Glutamatergic neuron (in vitro differentiated cells): ENCODE measurements around the gene OR2H2. TPM values are rescaled to one million over a fixed set of nuclear protein-coding genes. Genes with fewer than 3 reads are reported as not detected.

Source experiments
- DNase-seq: peaks from one replicate; pipeline ENCODE4 v3.0.0; 2022
- H3K27ac Mint-ChIP-seq: one replicate; pipeline ENCODE4 v1.8.0; 2020; ENCODE audit warnings: mild to moderate bottlenecking, mixed read lengths, inconsistent platforms; ENCODE audit not compliant: unreplicated experiment
- H3K27me3 Mint-ChIP-seq: one replicate; pipeline ENCODE4 v1.8.0; 2020; ENCODE audit warnings: mild to moderate bottlenecking, moderate library complexity, mixed read lengths, inconsistent platforms; ENCODE audit not compliant: unreplicated experiment
- H3K36me3 Mint-ChIP-seq: one replicate; pipeline ENCODE4 v1.8.0; 2020; ENCODE audit warnings: mild to moderate bottlenecking, mixed read lengths, inconsistent platforms; ENCODE audit not compliant: unreplicated experiment
- H3K4me1 Mint-ChIP-seq: one replicate; pipeline ENCODE4 v1.8.0; 2020; ENCODE audit warnings: mild to moderate bottlenecking, low read depth, mixed read lengths, inconsistent platforms; ENCODE audit not compliant: unreplicated experiment
- H3K4me3 Mint-ChIP-seq: one replicate; pipeline ENCODE4 v1.8.0; 2020; ENCODE audit warnings: mild to moderate bottlenecking, mixed read lengths, inconsistent platforms; ENCODE audit not compliant: unreplicated experiment
- H3K9me3 Mint-ChIP-seq: one replicate; pipeline ENCODE4 v1.8.0; 2020; ENCODE audit warnings: mild to moderate bottlenecking, moderate library complexity, mixed read lengths, inconsistent platforms; ENCODE audit not compliant: unreplicated experiment
- total RNA-seq: library from RNA; stranded (reverse); fragmentation: NEBNext Ultra II Directional; extraction: Animal tissue kit (Norgen Biotek cat#: 25700); gene quantifications from one replicate; pipeline ENCODE4 v1.2.1, GENCODE V29; 2021; ENCODE audit not compliant: unreplicated experiment
- TF ChIP-seq, protein P1 (sequence below): fragments of 200-600 bp; sonication (generic); IDR thresholded peaks from one replicate; pipeline ENCODE4 v1.5.0; 2021; ENCODE audit not compliant: partially characterized antibody, unreplicated experiment

The OR2H2 gene
- total RNA-seq, 1 donor from 2014 or later: not detected

DNA sequence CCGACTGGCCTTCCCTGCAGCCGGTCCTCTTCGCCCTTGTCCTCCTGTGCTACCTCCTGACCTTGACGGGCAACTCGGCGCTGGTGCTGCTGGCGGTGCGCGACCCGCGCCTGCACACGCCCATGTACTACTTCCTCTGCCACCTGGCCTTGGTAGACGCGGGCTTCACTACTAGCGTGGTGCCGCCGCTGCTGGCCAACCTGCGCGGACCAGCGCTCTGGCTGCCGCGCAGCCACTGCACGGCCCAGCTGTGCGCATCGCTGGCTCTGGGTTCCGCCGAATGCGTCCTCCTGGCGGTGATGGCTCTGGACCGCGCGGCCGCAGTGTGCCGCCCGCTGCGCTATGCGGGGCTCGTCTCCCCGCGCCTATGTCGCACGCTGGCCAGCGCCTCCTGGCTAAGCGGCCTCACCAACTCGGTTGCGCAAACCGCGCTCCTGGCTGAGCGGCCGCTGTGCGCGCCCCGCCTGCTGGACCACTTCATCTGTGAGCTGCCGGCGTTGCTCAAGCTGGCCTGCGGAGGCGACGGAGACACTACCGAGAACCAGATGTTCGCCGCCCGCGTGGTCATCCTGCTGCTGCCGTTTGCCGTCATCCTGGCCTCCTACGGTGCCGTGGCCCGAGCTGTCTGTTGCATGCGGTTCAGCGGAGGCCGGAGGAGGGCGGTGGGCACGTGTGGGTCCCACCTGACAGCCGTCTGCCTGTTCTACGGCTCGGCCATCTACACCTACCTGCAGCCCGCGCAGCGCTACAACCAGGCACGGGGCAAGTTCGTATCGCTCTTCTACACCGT, 31.5 kb upstream of the OR2H2 start:
- no peak overlapping the region for H3K27ac Mint-ChIP-seq
- H3K27me3 Mint-ChIP-seq: peaks cover 19% of the 10 kb centered on the region
- H3K9me3 Mint-ChIP-seq: peaks cover 5% of the 10 kb centered on the region
- H3K36me3 Mint-ChIP-seq: peaks cover 4% of the 10 kb centered on the region
- TF ChIP-seq, protein P1, sequence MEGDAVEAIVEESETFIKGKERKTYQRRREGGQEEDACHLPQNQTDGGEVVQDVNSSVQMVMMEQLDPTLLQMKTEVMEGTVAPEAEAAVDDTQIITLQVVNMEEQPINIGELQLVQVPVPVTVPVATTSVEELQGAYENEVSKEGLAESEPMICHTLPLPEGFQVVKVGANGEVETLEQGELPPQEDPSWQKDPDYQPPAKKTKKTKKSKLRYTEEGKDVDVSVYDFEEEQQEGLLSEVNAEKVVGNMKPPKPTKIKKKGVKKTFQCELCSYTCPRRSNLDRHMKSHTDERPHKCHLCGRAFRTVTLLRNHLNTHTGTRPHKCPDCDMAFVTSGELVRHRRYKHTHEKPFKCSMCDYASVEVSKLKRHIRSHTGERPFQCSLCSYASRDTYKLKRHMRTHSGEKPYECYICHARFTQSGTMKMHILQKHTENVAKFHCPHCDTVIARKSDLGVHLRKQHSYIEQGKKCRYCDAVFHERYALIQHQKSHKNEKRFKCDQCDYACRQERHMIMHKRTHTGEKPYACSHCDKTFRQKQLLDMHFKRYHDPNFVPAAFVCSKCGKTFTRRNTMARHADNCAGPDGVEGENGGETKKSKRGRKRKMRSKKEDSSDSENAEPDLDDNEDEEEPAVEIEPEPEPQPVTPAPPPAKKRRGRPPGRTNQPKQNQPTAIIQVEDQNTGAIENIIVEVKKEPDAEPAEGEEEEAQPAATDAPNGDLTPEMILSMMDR: no peak
- peak overlapping the region; percentile 86 for H3K4me3 Mint-ChIP-seq
- H3K4me1 Mint-ChIP-seq: no peaks in the 10 kb centered on the region
- DNase-seq: peak; percentile 84

DNA sequence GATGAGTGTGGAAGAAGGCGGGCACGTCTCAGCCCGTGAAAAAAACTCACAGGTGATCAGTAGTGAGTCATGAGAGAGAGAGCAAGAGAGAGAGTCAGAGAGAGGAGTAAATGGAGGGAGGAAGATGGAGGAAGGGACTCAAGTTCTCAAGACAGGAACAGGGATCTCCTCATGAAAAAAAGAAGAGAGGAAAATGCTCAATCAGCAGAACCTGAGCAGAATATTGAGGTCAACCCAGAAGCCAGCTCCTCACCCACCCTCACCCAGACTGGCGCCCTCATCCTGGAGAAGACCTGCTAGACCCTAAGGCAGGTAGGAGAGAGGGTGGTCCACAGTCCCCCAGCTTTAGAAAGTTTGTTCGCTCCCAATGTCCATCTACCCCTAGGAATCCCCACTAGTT, 30.2 kb upstream of the OR2H2 start:
- H3K27me3 Mint-ChIP-seq: peaks cover 19% of the 10 kb centered on the region
- TF ChIP-seq, protein P1: no peak
- H3K4me1 Mint-ChIP-seq: no peaks in the 10 kb centered on the region
- H3K4me3 Mint-ChIP-seq: no peak overlapping the region
- H3K36me3 Mint-ChIP-seq: peaks cover 4% of the 10 kb centered on the region
- H3K27ac Mint-ChIP-seq: no peak overlapping the region
- H3K9me3 Mint-ChIP-seq: peaks cover 5% of the 10 kb centered on the region
- DNase-seq: no peak

DNA sequence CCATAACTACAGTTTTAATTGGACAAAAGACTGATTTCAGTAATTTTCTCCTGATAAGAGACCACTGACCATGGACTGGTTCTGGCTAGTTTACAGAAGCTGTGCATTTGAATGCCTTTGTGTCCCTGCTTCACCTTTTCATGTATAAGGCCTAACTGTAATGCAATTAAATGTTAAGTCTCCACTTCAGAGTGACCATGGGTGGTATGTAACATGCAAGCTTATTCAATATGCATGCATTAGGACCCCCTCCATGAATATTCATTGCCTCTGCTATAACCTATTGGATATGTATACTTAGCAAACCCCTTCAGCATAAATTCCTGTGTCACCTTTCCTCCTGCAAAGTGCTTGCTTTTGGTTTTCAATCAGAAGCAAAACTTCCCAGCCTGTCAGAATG, 27.6 kb upstream of the OR2H2 start:
- H3K36me3 Mint-ChIP-seq: peaks cover 4% of the 10 kb centered on the region
- TF ChIP-seq, protein P1: no peak
- peaks cover 5% of the 10 kb centered on the region for H3K9me3 Mint-ChIP-seq
- H3K27ac Mint-ChIP-seq: no peak overlapping the region
- peaks cover 21% of the 10 kb centered on the region for H3K27me3 Mint-ChIP-seq
- H3K4me3 Mint-ChIP-seq: no peak overlapping the region
- DNase-seq: no peak
- H3K4me1 Mint-ChIP-seq: no peaks in the 10 kb centered on the region

DNA sequence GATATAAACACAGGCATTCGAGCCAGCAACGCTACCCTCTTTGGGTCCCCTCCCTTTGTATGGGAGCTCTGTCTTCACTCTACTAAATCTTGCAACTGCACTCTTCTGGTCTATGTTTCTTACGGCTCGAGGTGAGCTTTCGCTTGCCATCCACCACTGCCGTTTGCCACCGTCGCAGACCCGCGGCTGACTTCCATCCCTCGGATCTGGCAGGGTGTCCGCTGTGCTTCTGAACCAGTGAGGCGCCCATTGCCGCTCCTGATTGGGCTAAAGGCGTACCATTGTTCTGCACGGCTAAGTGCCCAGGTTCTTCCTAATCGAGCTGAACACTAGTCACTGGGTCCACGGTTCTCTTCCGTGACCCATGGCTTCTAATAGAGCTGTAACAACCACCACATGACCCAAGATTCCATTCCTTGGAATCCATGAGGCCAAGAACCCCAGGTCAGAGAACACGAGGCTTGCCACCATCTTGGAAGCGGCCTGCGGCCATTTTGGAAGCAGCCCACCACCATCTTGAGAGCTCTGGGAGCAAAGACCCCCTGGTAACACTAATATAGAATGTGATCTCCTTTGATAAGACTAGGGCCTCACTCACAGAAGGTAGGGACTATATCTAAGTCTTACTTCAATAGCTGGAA, 26.4 kb upstream of the OR2H2 start:
- no peaks in the 10 kb centered on the region for H3K4me1 Mint-ChIP-seq
- no peak overlapping the region for H3K4me3 Mint-ChIP-seq
- H3K36me3 Mint-ChIP-seq: peaks cover 4% of the 10 kb centered on the region
- peaks cover 18% of the 10 kb centered on the region for H3K27me3 Mint-ChIP-seq
- no peak overlapping the region for H3K27ac Mint-ChIP-seq
- DNase-seq: no peak
- peaks cover 5% of the 10 kb centered on the region for H3K9me3 Mint-ChIP-seq
- TF ChIP-seq, protein P1: no peak

DNA sequence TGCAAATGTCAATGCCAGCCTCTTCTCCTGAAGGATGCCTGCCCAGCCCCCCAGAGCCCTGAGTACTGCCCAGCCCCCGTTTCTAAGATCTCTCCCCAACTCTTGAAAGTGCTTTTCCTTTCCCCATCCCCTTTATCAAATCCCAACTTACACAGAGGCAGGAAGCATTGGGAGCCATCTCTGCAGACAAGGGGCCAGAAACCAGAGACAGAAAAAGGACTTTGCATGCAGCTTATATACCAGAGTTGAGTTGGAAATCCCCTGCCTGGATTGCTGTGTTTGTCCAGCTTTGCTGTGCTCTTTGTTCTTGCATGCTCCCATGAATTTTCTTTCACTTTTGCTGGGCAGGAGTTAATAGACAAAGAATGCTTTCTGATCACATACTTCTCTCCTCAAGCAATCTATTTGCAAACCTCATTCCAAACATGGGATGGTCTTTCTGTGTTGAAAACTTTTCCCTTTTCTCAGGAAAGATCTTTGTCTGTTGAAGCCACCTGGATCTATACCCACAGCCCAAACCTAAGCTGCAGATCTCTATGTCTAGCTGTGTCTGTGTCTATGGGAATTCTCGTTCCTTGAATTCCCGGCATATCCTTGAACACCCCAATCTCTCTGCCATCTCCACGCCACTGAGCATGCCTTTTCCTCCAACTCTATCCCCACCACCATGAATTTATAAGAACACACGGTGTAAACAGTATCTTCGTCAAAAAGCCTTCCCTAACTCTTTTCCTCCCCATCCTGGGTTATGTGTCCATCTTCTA, 25.2 kb upstream of the OR2H2 start, which contains the start of gene UBD:
TSS of gene UBD (minus strand) at position 209 of the 764 bp plus-strand sequence. CDS start at position 178, 31 bp downstream.
- Mint-ChIP-seq H3K27ac (no peak within 1 kb of the TSS), H3K27me3 (peaks cover 6% of the 10 kb centered on the region), H3K4me3 (no peak within 1 kb of the TSS), H3K36me3 (no peaks in the 10 kb centered on the region), H3K4me1 (no peaks in the 10 kb centered on the region), H3K9me3 (no peaks in the 10 kb centered on the region)
- no peak for DNase-seq
- TF ChIP-seq, protein P1: no peak
